Spleen (tissue), 11 donors: ENCODE measurements around the gene USP36. TPM values are rescaled to one million over a fixed set of nuclear protein-coding genes. Genes with fewer than 3 reads are reported as not detected.

Experiments
- DNase-seq: peaks from one replicate; pipeline ENCODE4 v3.0.0-alpha.2; 2020
- H3K27ac ChIP-seq, 8 donors: fragments of 200-600 bp; sonication (generic) in 7 of 8; 1 replicate in 4 of 8; 2 replicates in 4 of 8; pipeline versions ENCODE4 v1.5.0 to v1.8.0; 2016 to 2021; ENCODE audit warnings: inconsistent platforms in 4 of 8, mild to moderate bottlenecking in 4 of 8, moderate library complexity in 1 of 8
- H3K27me3 ChIP-seq, 7 donors: fragments of 200-600 bp; sonication (generic) in 6 of 7; replicated peaks in 1 of 7; 1 replicate in 4 of 7; 2 replicates in 3 of 7; pipeline versions ENCODE4 v1.5.0 to v1.8.0; 2016 to 2021; ENCODE audit warnings: inconsistent platforms in 3 of 7, mild to moderate bottlenecking in 1 of 7
- H3K36me3 ChIP-seq, 6 donors: fragments of 200-600 bp; sonication (generic) in 5 of 6; 1 replicate in 4 of 6; 2 replicates in 2 of 6; pipeline versions ENCODE4 v1.5.0 to v1.8.0; 2016 to 2021; ENCODE audit warnings: inconsistent platforms in 2 of 6
- H3K4me1 ChIP-seq, 6 donors: fragments of 200-600 bp; sonication (generic) in 5 of 6; 1 replicate in 3 of 6; 2 replicates in 3 of 6; pipeline versions ENCODE4 v1.5.0 to v1.8.0; 2016 to 2021; ENCODE audit warnings: inconsistent platforms in 3 of 6
- H3K4me3 ChIP-seq, 8 donors: fragments of 200-600 bp; sonication (generic) in 7 of 8; 1 replicate in 4 of 8; 2 replicates in 4 of 8; pipeline versions ENCODE4 v1.5.0 to v1.8.0; 2016 to 2021; ENCODE audit warnings: inconsistent platforms in 4 of 8, mild to moderate bottlenecking in 4 of 8, moderate library complexity in 2 of 8
- H3K9me3 ChIP-seq, 8 donors: fragments of 200-600 bp; sonication (generic) in 7 of 8; 1 replicate in 4 of 8; 2 replicates in 4 of 8; pipeline versions ENCODE4 v1.5.0 to v1.8.0; 2016 to 2021; ENCODE audit warnings: inconsistent platforms in 4 of 8
- POLR2A ChIP-seq, 3 donors: fragments of 450-650 bp; IDR thresholded peaks; one replicate each; pipeline ENCODE4 v1.5.1; 2017; ENCODE audit warnings: antibody characterized with exemption in 3 of 3, mild to moderate bottlenecking in 1 of 3
- POLR2AphosphoS5 ChIP-seq, 3 donors: sonication (generic); formaldehyde crosslinking; IDR thresholded peaks; one replicate each; pipeline ENCODE4 v1.5.1; 2017; ENCODE audit warnings: antibody characterized with exemption in 3 of 3
- WGBS, 5 donors: extraction: QIAGEN DNeasy Blood & Tissue Kit in 3 of 5; methylation state at CpG; one replicate each; pipeline versions ENCODE4 v1.1.5 to v1.1.7; 2013 to 2018; 5-methylcytosine and 5-hydroxymethylcytosine counted together
- intact Hi-C: fragments of 100-400 bp; cut with DNase I; formaldehyde crosslinking; loops from one replicate; pipeline ENCODE4 v1.15.0; 2023; ENCODE audit warnings: low total_unique reads
- polyA plus RNA-seq, 3 donors: library from polyadenylated mRNA; stranded (reverse); fragments of 200-250 nt; gene quantifications; one replicate each; pipeline ENCODE4 v1.2.1, GENCODE V29; 2013
- total RNA-seq, 7 donors: library from RNA; depleted of rRNA in 3 of 7; stranded (reverse); fragments of >200 nt in 3 of 7; fragmentation: NEBNext Ultra II Directional in 4 of 7; extraction: Animal tissue kit (Norgen Biotek cat#: 25700) in 4 of 7; gene quantifications; one replicate each; pipeline versions ENCODE4 v1.1.0 to v1.2.1, GENCODE V29; 2016 to 2021
- TF ChIP-seq, protein P1 (sequence below), 11 experiments: fragments of 200-600 bp in 7 of 11; fragments of 450-650 bp in 4 of 11; sonication (generic) in 4 of 11; IDR thresholded peaks in 8 of 11; conservative IDR thresholded peaks in 3 of 11; 1 replicate in 7 of 11; 2 replicates in 4 of 11; pipeline versions ENCODE4 v1.4.0 to v1.8.0; 2016 to 2021; ENCODE audit warnings: antibody characterized with exemption in 11 of 11, inconsistent platforms in 4 of 11, mild to moderate bottlenecking in 1 of 11
- donor health status: healthy with polysubstance abuse.
- donor health status: DM: no; HTN: no; CAD: no; lungs with moderate emphysema.
- donor health status: DM: no; HTN: no; CAD: no.
- donor health status: Bipolar disorder and iron deficiency.
- donor health status: healthy.
- donor health status: DM: no; HTN: no; CAD: no.
- donor health status: DM: yes; HTN: yes; CAD: no.

The USP36 gene
- total and polyA plus RNA-seq, 10 donors = 13.4 to 95.0 (median 51.6) TPM

DNA sequence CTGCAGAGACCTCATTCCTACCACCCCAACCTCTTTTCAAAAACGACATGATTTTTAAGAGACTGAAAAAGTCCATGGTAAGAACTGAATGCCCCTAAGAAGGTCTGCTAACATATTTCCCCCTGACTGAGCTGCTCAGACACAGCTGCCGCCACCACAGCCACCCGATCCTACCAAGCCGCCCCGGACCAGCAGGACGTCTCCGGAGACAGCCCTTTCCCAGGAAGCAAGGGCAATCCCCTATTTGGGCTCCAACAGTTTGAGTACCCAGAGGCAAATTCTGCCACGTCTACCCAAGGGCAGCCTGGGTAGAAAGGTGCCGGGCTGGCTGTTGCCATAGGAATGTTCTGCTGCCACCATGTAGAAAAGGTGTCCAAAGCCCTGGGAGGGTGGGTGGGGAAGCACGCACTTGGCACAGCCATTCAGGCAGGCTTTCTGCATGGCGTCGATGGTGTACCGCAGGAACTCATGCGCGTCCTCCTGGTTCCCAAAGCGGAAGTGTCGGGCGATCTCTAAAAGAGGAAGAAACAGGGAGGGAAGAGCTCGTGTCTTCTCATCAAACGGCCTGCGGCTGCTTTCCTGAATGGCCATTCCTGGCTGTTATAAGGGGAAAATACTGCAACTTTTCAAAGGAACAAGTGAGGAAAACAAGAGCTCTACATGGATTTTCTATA lies 13.6 kb downstream of the USP36 start:
- TF ChIP-seq, protein P1, sequence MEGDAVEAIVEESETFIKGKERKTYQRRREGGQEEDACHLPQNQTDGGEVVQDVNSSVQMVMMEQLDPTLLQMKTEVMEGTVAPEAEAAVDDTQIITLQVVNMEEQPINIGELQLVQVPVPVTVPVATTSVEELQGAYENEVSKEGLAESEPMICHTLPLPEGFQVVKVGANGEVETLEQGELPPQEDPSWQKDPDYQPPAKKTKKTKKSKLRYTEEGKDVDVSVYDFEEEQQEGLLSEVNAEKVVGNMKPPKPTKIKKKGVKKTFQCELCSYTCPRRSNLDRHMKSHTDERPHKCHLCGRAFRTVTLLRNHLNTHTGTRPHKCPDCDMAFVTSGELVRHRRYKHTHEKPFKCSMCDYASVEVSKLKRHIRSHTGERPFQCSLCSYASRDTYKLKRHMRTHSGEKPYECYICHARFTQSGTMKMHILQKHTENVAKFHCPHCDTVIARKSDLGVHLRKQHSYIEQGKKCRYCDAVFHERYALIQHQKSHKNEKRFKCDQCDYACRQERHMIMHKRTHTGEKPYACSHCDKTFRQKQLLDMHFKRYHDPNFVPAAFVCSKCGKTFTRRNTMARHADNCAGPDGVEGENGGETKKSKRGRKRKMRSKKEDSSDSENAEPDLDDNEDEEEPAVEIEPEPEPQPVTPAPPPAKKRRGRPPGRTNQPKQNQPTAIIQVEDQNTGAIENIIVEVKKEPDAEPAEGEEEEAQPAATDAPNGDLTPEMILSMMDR (IDR thresholded peaks at IDR 0.05 in 8 of 11, conservative IDR thresholded peaks at IDR 0.05 in 3 of 11) = no peak
- TF ChIP-seq POLR2AphosphoS5 (IDR thresholded peaks at IDR 0.05) = peak in 1 of 3 donors; percentile 30
- Histone ChIP-seq H3K9me3 (no peaks in the 10 kb centered on the region), H3K27ac (peak overlapping the region in 3 of 8 donors; percentile 21 to 49 (median 38)), H3K36me3 (peaks cover 0 to 100% (median 95%) of the 10 kb centered on the region in 6 donors), H3K27me3 (no peaks in the 10 kb centered on the region), H3K4me3 (no peak overlapping the region), H3K4me1 (peaks cover 0 to 31% (median 12%) of the 10 kb centered on the region in 6 donors)
- DNase-seq = peak; percentile 82
- intact Hi-C loops = no loop called here
- 64 to 86% (median 71%) methylated on average over 21 of the region's 21 CpGs for WGBS, 5 donors

DNA sequence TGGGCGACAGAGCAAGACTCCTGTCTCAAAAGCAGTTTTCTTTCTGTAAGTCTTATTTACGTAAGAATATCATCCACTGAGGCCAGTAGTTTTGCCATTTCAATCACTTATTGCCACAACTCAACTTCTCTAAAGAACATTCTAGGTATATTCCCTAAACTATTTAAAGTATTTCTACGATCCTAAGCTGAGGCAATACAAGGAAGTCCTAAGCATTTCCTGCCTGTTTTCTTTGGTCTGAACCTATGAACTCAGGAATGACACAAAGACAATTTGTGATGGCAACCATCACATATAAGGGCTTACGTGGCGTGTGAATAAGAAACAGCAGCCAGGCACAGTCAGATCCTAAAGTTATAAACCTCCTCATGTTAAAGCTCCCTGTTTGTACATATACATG lies 14.2 kb downstream of the USP36 start:
- H3K27ac ChIP-seq = peak overlapping the region in 3 of 8 donors; percentile 4 to 49 (median 38)

DNA sequence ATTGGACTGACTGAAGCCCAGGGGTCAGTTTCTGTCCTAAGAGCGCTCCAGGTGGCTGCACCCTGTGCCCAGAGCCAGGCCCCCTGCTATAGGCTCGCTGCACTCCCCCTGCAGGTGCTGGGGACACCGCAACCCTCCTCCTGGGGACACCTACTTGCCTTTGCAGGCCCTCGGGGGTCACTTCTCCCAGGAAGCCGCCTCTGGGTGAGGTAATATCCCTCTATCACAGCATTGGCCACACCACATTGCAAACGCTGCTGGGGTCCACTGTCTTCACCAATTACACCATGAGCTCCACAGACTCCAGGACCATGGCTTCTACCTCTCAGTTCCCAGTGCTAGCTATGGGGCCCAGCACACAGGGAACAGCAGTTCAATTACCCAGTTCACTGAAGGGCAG lies 14.9 kb downstream of the USP36 start:
- Histone ChIP-seq H3K27me3 (no peaks in the 10 kb centered on the region), H3K36me3 (peaks cover 0 to 100% (median 97%) of the 10 kb centered on the region in 6 donors), H3K9me3 (no peaks in the 10 kb centered on the region), H3K4me3 (no peak overlapping the region), H3K27ac (peak overlapping the region in 2 of 8 donors; percentile 38 to 49), H3K4me1 (peaks cover 0 to 31% (median 12%) of the 10 kb centered on the region in 6 donors)
- DNase-seq = peak; percentile 62
- TF ChIP-seq, protein P1 (IDR thresholded peaks at IDR 0.05 in 8 of 11, conservative IDR thresholded peaks at IDR 0.05 in 3 of 11) = no peak
- TF ChIP-seq POLR2A (IDR thresholded peaks at IDR 0.05) (no peak), POLR2AphosphoS5 (IDR thresholded peaks at IDR 0.05) (no peak)
- intact Hi-C loops = no loop called here
- WGBS, 5 donors = 75 to 95% (median 95%) methylated on average over 6 of the region's 6 CpGs

More for the DNA sequence above, 14.2 kb downstream of the USP36 start:
- intact Hi-C loops = no loop called here
- Histone ChIP-seq H3K9me3 (no peaks in the 10 kb centered on the region), H3K4me1 (peaks cover 0 to 31% (median 12%) of the 10 kb centered on the region in 6 donors), H3K27me3 (no peaks in the 10 kb centered on the region), H3K4me3 (no peak overlapping the region), H3K36me3 (peaks cover 0 to 100% (median 96%) of the 10 kb centered on the region in 6 donors)
- no peak for DNase-seq
- 65 to 87% (median 72%) methylated on average over 5 of the region's 5 CpGs for WGBS, 5 donors
- TF ChIP-seq, protein P1 (IDR thresholded peaks at IDR 0.05 in 8 of 11, conservative IDR thresholded peaks at IDR 0.05 in 3 of 11) = no peak
- no peak for TF ChIP-seq POLR2A (IDR thresholded peaks at IDR 0.05)

DNA sequence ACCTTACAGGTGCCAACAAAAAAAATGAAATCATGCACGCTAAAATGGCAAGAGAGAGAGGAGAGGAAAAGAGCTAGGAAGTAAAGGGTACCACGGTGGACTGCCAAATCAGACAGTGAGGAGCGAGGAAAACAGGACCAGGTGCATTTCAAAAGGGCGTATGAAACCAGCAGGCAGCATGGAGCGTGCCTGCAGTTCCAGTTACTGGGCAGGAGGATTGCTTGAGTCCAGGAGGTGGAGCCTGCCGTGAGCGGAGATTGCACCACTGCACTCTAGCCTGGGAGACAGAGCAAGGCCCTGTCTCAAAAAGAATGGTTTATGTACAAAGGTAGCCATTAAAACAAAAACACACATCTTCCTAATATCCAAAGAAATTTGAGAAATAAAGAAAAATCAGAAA lies 16.4 kb downstream of the USP36 start:
- DNase-seq = no peak
- peaks cover 0 to 100% (median 96%) of the 10 kb centered on the region in 6 donors for H3K36me3 ChIP-seq
- H3K27ac ChIP-seq = no peak overlapping the region
- no peak overlapping the region for H3K4me3 ChIP-seq
- intact Hi-C loops = no loop called here
- no peaks in the 10 kb centered on the region for H3K9me3 ChIP-seq
- H3K4me1 ChIP-seq = peaks cover 3 to 44% (median 21%) of the 10 kb centered on the region in 6 donors
- H3K27me3 ChIP-seq = no peaks in the 10 kb centered on the region
- TF ChIP-seq, protein P1 (IDR thresholded peaks at IDR 0.05 in 8 of 11, conservative IDR thresholded peaks at IDR 0.05 in 3 of 11) = no peak
- TF ChIP-seq POLR2A (IDR thresholded peaks at IDR 0.05) (no peak), POLR2AphosphoS5 (IDR thresholded peaks at IDR 0.05) (no peak)
- 90 to 97% (median 94%) methylated on average over 7 of the region's 7 CpGs for WGBS, 5 donors
